HepG2 (cell line): ENCODE measurements around the gene SCNM1. TPM values are rescaled to one million over a fixed set of nuclear protein-coding genes. Genes with fewer than 3 reads are reported as not detected.

ENCODE experiments used
- E2F2 ChIP-seq: sonication (generic); formaldehyde crosslinking; IDR thresholded peaks from 2 replicates; pipeline ENCODE4 v1.4.0; 2020; ENCODE audit warnings: missing genetic modification reagents, borderline replicate concordance
- FOXA3 ChIP-seq: IDR thresholded peaks from 2 replicates; pipeline ENCODE4 v1.6.1; 2016; ENCODE audit warnings: missing genetic modification reagents, missing compliant biosample characterization
- IRF2 ChIP-seq: IDR thresholded peaks from 2 replicates; pipeline ENCODE4 v1.6.1; 2018; ENCODE audit warnings: missing genetic modification reagents, missing compliant biosample characterization
- KLF15 ChIP-seq: sonication (generic); formaldehyde crosslinking; IDR thresholded peaks from 2 replicates; pipeline ENCODE4 v1.8.1; 2023; ENCODE audit warnings: borderline replicate concordance, mild to moderate bottlenecking, inconsistent platforms, missing genetic modification reagents, mixed read lengths
- REST ChIP-seq, 2 experiments: IDR thresholded peaks; 2 replicates each; pipeline ENCODE4 v1.6.1; 2011 to 2012; ENCODE audit warnings: low read length in 2 of 2, borderline replicate concordance in 1 of 2, low read depth in 1 of 2, mild to moderate bottlenecking in 1 of 2, moderate library complexity in 1 of 2
- RFX1 ChIP-seq: fragments of 450-650 bp; IDR thresholded peaks from 2 replicates; pipeline ENCODE4 v1.6.1; 2017
- SP1 ChIP-seq, 2 experiments: fragments of 450-650 bp in 1 of 2; sonication (generic) in 1 of 2; formaldehyde crosslinking in 1 of 2; IDR thresholded peaks; 2 replicates each; pipeline versions ENCODE4 v1.4.0 to v1.6.1; 2016 to 2020; ENCODE audit warnings: missing genetic modification reagents in 1 of 2
- ZBTB7B ChIP-seq: sonication (generic); formaldehyde crosslinking; IDR thresholded peaks from 2 replicates; pipeline ENCODE4 v1.4.0; 2020; ENCODE audit warnings: missing genetic modification reagents
- ZNF382 ChIP-seq: sonication (generic); formaldehyde crosslinking; IDR thresholded peaks from 2 replicates; pipeline ENCODE4 v1.5.0; 2020; ENCODE audit warnings: missing genetic modification reagents, mild to moderate bottlenecking, borderline replicate concordance
- ZNF484 ChIP-seq: sonication (generic); formaldehyde crosslinking; IDR thresholded peaks from 2 replicates; pipeline ENCODE4 v1.5.1; 2020; ENCODE audit warnings: mild to moderate bottlenecking, low read depth, missing genetic modification reagents, borderline replicate concordance
- ZNF569 ChIP-seq: sonication (generic); formaldehyde crosslinking; IDR thresholded peaks from 2 replicates; pipeline ENCODE4 v1.5.0; 2020; ENCODE audit warnings: mild to moderate bottlenecking, missing genetic modification reagents, moderate library complexity, borderline replicate concordance
- ZNF776 ChIP-seq: sonication (generic); formaldehyde crosslinking; IDR thresholded peaks from 2 replicates; pipeline ENCODE4 v1.4.0; 2020; ENCODE audit warnings: mild to moderate bottlenecking, missing genetic modification reagents
- polyA plus RNA-seq, 8 experiments: library from polyadenylated mRNA; depleted of rRNA in 3 of 8; stranded (reverse) in 7 of 8; unstranded in 1 of 8; fragments of >200 nt; fragmentation: Illumina TruSeq in 4 of 8; extraction: Trizol in 4 of 8; gene quantifications; 2 replicates each; pipeline versions ENCODE4 v1.2.1 to v1.2.3, GENCODE V29; 2011 to 2016; ENCODE audit warnings: low read depth in 4 of 8, missing spikeins in 1 of 8, mixed read lengths in 1 of 8; ENCODE audit not compliant: insufficient read depth in 1 of 8
- total RNA-seq, 5 experiments: library from RNA; depleted of rRNA; stranded (reverse); fragments of >200 nt; fragmentation: Illumina TruSeq; extraction: Trizol; gene quantifications; 2 replicates each; pipeline ENCODE4 v1.2.3, GENCODE V29; 2016; ENCODE audit warnings: low read depth in 1 of 5
- TF ChIP-seq, protein P1 (sequence below): sonication (generic); formaldehyde crosslinking; IDR thresholded peaks from 2 replicates; pipeline ENCODE4 v1.4.0; 2020; ENCODE audit warnings: missing genetic modification reagents
- TF ChIP-seq, protein P2 (sequence below): IDR thresholded peaks from 2 replicates; pipeline ENCODE4 v1.6.1; 2016; ENCODE audit warnings: mild to moderate bottlenecking, missing biosample characterization, missing genetic modification reagents

Gene SCNM1
- total and polyA plus RNA-seq, 2 of the 13 experiments (the other 11 are each of a cell fraction or from before 2014, with no cell fraction given): 16.3 to 31.5 TPM

- TF ChIP-seq RFX1 (no peak), ZNF382 (CRISPR knock-in tag) (no peak), ZNF776 (CRISPR knock-in tag) (no peak), IRF2 (CRISPR knock-in tag) (no peak; the same call in 1 of the 2 replicates), FOXA3 (peak; percentile 16), ZNF484 (CRISPR knock-in tag) (no peak), ZNF569 (no peak), REST (IDR thresholded peaks at IDR 0.05; ENCODE audit: borderline replicate concordance in 1 of 2, low read depth in 1 of 2, low read length in 2 of 2) (peak in 1 of 2 experiments; percentile 12; a peak in 1 of 4 replicates), E2F2 (CRISPR knock-in tag) (0 out of 2 replicates have a peak, but pooled peaks have one; percentile 37), KLF15 (no peak), ZBTB7B (CRISPR knock-in tag) (no peak), SP1 (IDR thresholded peaks at IDR 0.05) (no peak), SP1 (CRISPR knock-in tag; IDR thresholded peaks at IDR 0.05) (peak; percentile 14; the same call in 1 of the 2 replicates)
- TF ChIP-seq, protein P1, sequence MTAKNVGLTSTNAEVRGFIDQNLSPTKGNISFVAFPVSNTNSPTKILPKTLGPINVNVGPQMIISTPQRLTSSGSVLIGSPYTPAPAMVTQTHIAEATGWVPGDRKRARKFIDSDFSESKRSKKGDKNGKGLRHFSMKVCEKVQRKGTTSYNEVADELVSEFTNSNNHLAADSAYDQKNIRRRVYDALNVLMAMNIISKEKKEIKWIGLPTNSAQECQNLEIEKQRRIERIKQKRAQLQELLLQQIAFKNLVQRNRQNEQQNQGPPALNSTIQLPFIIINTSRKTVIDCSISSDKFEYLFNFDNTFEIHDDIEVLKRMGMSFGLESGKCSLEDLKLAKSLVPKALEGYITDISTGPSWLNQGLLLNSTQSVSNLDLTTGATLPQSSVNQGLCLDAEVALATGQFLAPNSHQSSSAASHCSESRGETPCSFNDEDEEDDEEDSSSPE (CRISPR knock-in tag): peak; percentile 76
- TF ChIP-seq, protein P2, sequence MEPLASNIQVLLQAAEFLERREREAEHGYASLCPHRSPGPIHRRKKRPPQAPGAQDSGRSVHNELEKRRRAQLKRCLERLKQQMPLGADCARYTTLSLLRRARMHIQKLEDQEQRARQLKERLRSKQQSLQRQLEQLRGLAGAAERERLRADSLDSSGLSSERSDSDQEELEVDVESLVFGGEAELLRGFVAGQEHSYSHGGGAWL: peak; percentile 74; the same call in 1 of the 2 replicates
Measured at GRCh38 chr1:151198254-151199127, 32.5 kb downstream of the SCNM1 start, which contains the start of gene PIP5K1A (continued).
